K562 (cell line): Measurements from ENCODE around the gene MKLN1. TPM values are rescaled to one million over a fixed set of nuclear protein-coding genes. Genes with fewer than 3 reads are reported as not detected.
A peak's percentile ranks its signal among the peaks of the same experiment; 100 is the strongest.

Experiments
- ATAC-seq: fragments of 200-7000 bp; cut with Tn5 transposase; 3 replicates; pipeline ENCODE4 v1.9.1; 2020; ENCODE audit warnings: moderate library complexity
- BruUV-seq: library from RNA; stranded (reverse); fragments of 400-500 nt; replicated peaks from 2 replicates; lab custom pipeline; 2021; lab: Mats Ljungman, UMichigan
- CTCF ChIA-PET: fragments of 300-600 bp; formaldehyde crosslinking; extraction: SDS; loops from one replicate; lab custom pipeline; 2021; ENCODE audit warnings: low intra/inter-chr PET ratio; lab: Yijun Ruan, JAX
- POLR2A ChIA-PET: fragments of 300-600, 350-650 bp; sonication (Branson Sonifier 250); formaldehyde crosslinking; extraction: SDS; loops from one replicate; lab custom pipeline; 2021; ENCODE audit warnings: antibody characterized with exemption, inconsistent platforms; lab: Yijun Ruan, JAX
- DNase-seq, 4 experiments: peaks; one replicate each; pipeline versions ENCODE4 v3.0.0 to v3.0.0-alpha.2; 2011 to 2018; ENCODE audit warnings: low spot score in 3 of 4, mixed read lengths in 3 of 4; ENCODE audit errors: extremely low read depth in 1 of 4
- FAIRE-seq: peaks from 2 replicates; lab custom pipeline; 2011; peaks lifted over from hg19 to GRCh38; lab: Jason Lieb, UNC
- H2AFZ ChIP-seq: 2 replicates; pipeline ENCODE4 v1.6.0; 2011; ENCODE audit warnings: low read depth, low read length, control low read depth, inconsistent platforms
- H3K27ac ChIP-seq: fragments of 200-600 bp; 3 replicates; pipeline ENCODE4 v1.8.0; 2011; ENCODE audit warnings: low read depth, mild to moderate bottlenecking, control low read depth, inconsistent platforms, low read length, moderate library complexity, mixed read lengths; ENCODE audit errors: extremely low read depth
- H3K27me3 ChIP-seq, 2 experiments: fragments of 300-600 bp in 1 of 2; 2 replicates in 1 of 2; 3 replicates in 1 of 2; pipeline versions ENCODE4 v1.6.0 to v1.8.0; 2011; ENCODE audit warnings: inconsistent platforms in 2 of 2, low read length in 2 of 2, mild to moderate bottlenecking in 1 of 2, mixed read lengths in 1 of 2, moderate library complexity in 1 of 2; ENCODE audit not compliant: control insufficient read depth in 2 of 2, insufficient read depth in 2 of 2
- H3K36me3 ChIP-seq: fragments of 300-600 bp; 3 replicates; pipeline ENCODE4 v1.8.0; 2011; ENCODE audit warnings: mild to moderate bottlenecking, low read length, inconsistent platforms; ENCODE audit not compliant: control insufficient read depth, insufficient read depth
- H3K4me1 ChIP-seq, 2 experiments: fragments of 200-600 bp in 1 of 2; replicated peaks in 1 of 2; 2 replicates in 1 of 2; 3 replicates in 1 of 2; pipeline versions ENCODE4 v1.5.1 to v1.8.0; 2011; ENCODE audit warnings: inconsistent platforms in 2 of 2, low read length in 2 of 2, mild to moderate bottlenecking in 1 of 2, mixed read lengths in 1 of 2, moderate library complexity in 1 of 2; ENCODE audit not compliant: control insufficient read depth in 2 of 2, insufficient read depth in 2 of 2
- H3K4me2 ChIP-seq: 2 replicates; pipeline ENCODE4 v1.6.1; 2011; ENCODE audit warnings: low read length, control low read depth, inconsistent platforms, mixed read lengths; ENCODE audit not compliant: insufficient read depth
- H3K4me3 ChIP-seq: fragments of 200-600 bp; sonication (generic), shearing (Covaris generic); 2 replicates; pipeline ENCODE4 v1.5.1; 2016; ENCODE audit warnings: control low read depth, inconsistent platforms
- H3K79me2 ChIP-seq: fragments of 200-600 bp; 3 replicates; pipeline ENCODE4 v1.8.0; 2011; ENCODE audit warnings: low read length, inconsistent platforms; ENCODE audit not compliant: control insufficient read depth, insufficient read depth
- H3K9ac ChIP-seq, 2 experiments: 2 replicates each; pipeline versions ENCODE4 v1.6.0 to v1.6.1; 2011; ENCODE audit warnings: low read depth in 2 of 2, low read length in 2 of 2, control low read depth in 1 of 2, inconsistent platforms in 1 of 2, mild to moderate bottlenecking in 1 of 2, mixed read lengths in 1 of 2; ENCODE audit not compliant: insufficient read depth in 1 of 2
- H3K9me1 ChIP-seq: one replicate; pipeline ENCODE4 v1.6.0; 2011; ENCODE audit warnings: inconsistent platforms, mild to moderate bottlenecking, low read length, moderate library complexity; ENCODE audit not compliant: control insufficient read depth, insufficient read depth
- H3K9me3 ChIP-seq: replicated peaks from 2 replicates; pipeline ENCODE4 v1.5.1; 2011; ENCODE audit warnings: low read depth, low read length, inconsistent platforms; ENCODE audit not compliant: control insufficient read depth, insufficient read depth
- H4K20me1 ChIP-seq: replicated peaks from 2 replicates; pipeline ENCODE4 v1.6.1; 2011; ENCODE audit warnings: low read length, inconsistent platforms, mixed read lengths; ENCODE audit not compliant: control insufficient read depth, insufficient read depth
- JUNB ChIP-seq: fragments of 450-650 bp; formaldehyde crosslinking; conservative IDR thresholded peaks from 2 replicates; pipeline ENCODE4 v1.4.0; 2020; ENCODE audit warnings: mild to moderate bottlenecking
- MYNN ChIP-seq, 2 experiments: sonication (generic); formaldehyde crosslinking in 1 of 2; IDR thresholded peaks; 2 replicates each; pipeline versions ENCODE4 v1.5.0 to v1.6.1; 2016 to 2020; ENCODE audit warnings: antibody characterized with exemption in 1 of 2, missing genetic modification reagents in 1 of 2
- SMARCA5 ChIP-seq: fragments of 450-650 bp; IDR thresholded peaks from 2 replicates; pipeline ENCODE4 v1.6.1; 2016
- WGBS: fragments of 100-300 bp; shearing (Covaris generic); methylation state at CpG from one replicate; pipeline ENCODE4 v1.1.6; 2016; ENCODE audit warnings: low coverage, mixed read lengths; ENCODE audit not compliant: insufficient coverage; ENCODE audit errors: missing lambda C conversion rate; 5-methylcytosine and 5-hydroxymethylcytosine counted together
- in situ Hi-C: fragments of 300-500 bp; cut with MboI; formaldehyde crosslinking; loops from 4 replicates; pipeline ENCODE4 v1.15.0; 2018; ENCODE audit warnings: inconsistent platforms, mixed read lengths
- intact Hi-C: fragments of 100-400 bp; cut with micrococcal nuclease; formaldehyde crosslinking; loops from 2 replicates; pipeline ENCODE4 v1.14.2; 2022
- polyA plus RNA-seq, 8 experiments: library from polyadenylated mRNA; depleted of rRNA in 4 of 8; stranded (reverse) in 5 of 8; unstranded in 3 of 8; fragments of >200 nt; fragmentation: Nextera tagmentation in 2 of 8; fragmentation: Illumina TruSeq in 1 of 8; extraction: Ambion mirVana in 2 of 8; extraction: Trizol in 1 of 8; gene quantifications; 2 replicates each; pipeline versions ENCODE4 v1.2.1 to v1.2.3, GENCODE V29; 2011 to 2014; ENCODE audit warnings: inconsistent platforms in 1 of 8, missing spikeins in 1 of 8
- total RNA-seq, 7 experiments: library from RNA; depleted of rRNA in 6 of 7; stranded (reverse); fragments of >200 nt in 6 of 7; fragmentation: Illumina TruSeq in 2 of 7; extraction: Trizol in 2 of 7; gene quantifications; 2 replicates each; pipeline versions ENCODE4 v1.2.1 to v1.2.3, GENCODE V29; 2011 to 2021; ENCODE audit warnings: low replicate concordance in 1 of 7
- TF ChIP-seq, protein P1 (sequence below): fragments of 450-650 bp; formaldehyde crosslinking; IDR thresholded peaks from 2 replicates; pipeline ENCODE4 v1.4.0; 2020; ENCODE audit warnings: mild to moderate bottlenecking, mixed read lengths

MKLN1 gene
- total and polyA plus RNA-seq, 9 of the 15 experiments (the other 6 are each of a cell fraction or from before 2014, with no cell fraction given): 18.6 to 80.4 (median 56.0) TPM

DNA sequence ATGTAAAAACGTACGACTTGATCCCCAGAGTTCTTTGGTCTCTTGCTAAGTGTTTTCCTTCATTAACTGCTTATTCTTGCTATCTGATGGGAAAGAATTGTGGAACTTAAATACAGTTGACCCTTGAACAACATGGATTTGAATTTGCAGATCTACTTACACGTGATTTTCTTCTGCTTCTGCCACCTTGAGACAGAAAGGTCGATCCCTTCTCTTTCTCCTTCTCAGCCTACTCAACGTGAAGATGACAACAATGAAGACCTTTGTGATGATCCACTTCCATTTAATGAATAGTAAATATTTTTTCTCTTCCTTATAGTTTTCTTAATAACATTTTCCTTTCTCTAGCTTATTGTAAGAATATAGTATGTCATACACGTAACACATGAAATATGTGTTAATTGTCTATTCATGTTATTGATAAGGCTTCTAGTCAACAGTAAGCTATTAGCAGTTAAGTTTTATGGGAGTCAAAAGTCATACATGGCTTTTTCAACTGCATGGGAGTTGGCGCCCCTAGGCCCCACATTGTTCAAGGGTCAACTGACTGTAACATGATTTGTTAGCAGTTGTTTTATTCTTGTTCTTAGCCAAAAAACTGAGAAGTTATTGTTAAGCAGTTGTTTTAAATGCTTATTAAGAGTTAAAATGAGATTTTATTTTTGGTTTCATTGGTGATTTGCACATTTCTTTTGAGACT, 11.2 kb downstream of the MKLN1 start:
- Histone ChIP-seq H2AFZ (no peak overlapping the region), H3K9me3 (peaks cover 20% of the 10 kb centered on the region), H3K4me2 (no peak overlapping the region), H3K4me3 (no peak overlapping the region), H3K9ac (no peak overlapping the region), H3K36me3 (peaks cover 11% of the 10 kb centered on the region), H3K27ac (no peak overlapping the region), H3K27me3 (no peaks in the 10 kb centered on the region), H3K4me1 (peaks cover 0 to 2% of the 10 kb centered on the region in 2 experiments; a peak in 2 of 5 replicates), H3K79me2 (peaks cover 99% of the 10 kb centered on the region), H3K9me1 (no peaks in the 10 kb centered on the region), H4K20me1 (no peaks in the 10 kb centered on the region)
- in situ Hi-C loops: no loop called here
- intact Hi-C loops: no loop called here
- ChIA-PET CTCF (no interaction called here), POLR2A (interaction anchor here (0.7 to 1.1 kb wide), 3 partner anchors 9 to 1956 kb away, joined by 3 to 4 read pairs (median 3); partner anchors contain the start of gene MKLN1)
- no TSS peak for BruUV-seq
- TF ChIP-seq, protein P1, sequence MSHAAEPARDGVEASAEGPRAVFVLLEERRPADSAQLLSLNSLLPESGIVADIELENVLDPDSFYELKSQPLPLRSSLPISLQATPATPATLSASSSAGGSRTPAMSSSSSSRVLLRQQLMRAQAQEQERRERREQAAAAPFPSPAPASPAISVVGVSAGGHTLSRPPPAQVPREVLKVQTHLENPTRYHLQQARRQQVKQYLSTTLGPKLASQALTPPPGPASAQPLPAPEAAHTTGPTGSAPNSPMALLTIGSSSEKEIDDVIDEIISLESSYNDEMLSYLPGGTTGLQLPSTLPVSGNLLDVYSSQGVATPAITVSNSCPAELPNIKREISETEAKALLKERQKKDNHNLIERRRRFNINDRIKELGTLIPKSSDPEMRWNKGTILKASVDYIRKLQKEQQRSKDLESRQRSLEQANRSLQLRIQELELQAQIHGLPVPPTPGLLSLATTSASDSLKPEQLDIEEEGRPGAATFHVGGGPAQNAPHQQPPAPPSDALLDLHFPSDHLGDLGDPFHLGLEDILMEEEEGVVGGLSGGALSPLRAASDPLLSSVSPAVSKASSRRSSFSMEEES (CRISPR knock-in tag): no peak
- FAIRE-seq: no peak
- ATAC-seq: no peak
- WGBS: 79% methylated on average over 7 of the region's 7 CpGs
- DNase-seq: no peak

GRCh38 chr7:131341690-131342089, 14.0 kb downstream of the MKLN1 start:
- H3K27ac ChIP-seq: no peak overlapping the region
- H3K9ac ChIP-seq: no peak overlapping the region
- no TSS peak for BruUV-seq
- H4K20me1 ChIP-seq: no peaks in the 10 kb centered on the region
- TF ChIP-seq SMARCA5 (no peak), MYNN (IDR thresholded peaks at IDR 0.05) (no peak), MYNN (CRISPR knock-in tag; IDR thresholded peaks at IDR 0.05) (no peak), JUNB (no peak)
- CTCF ChIA-PET: no interaction called here
- intact Hi-C loops: no loop called here
- 61% methylated on average over 1 of the region's 1 CpG for whole genome bisulfite sequencing
- in situ Hi-C loops: no loop called here
- peaks cover 15% of the 10 kb centered on the region for H3K9me3 ChIP-seq
- H3K4me3 ChIP-seq: no peak overlapping the region
- H3K9me1 ChIP-seq: no peaks in the 10 kb centered on the region
- no peak overlapping the region for H2AFZ ChIP-seq
- ATAC-seq (peak; percentile 64), DNase-seq (no peak), FAIRE-seq (no peak)
- no peaks in the 10 kb centered on the region for H3K4me1 ChIP-seq
- H3K79me2 ChIP-seq: peaks cover 94% of the 10 kb centered on the region
- no peaks in the 10 kb centered on the region for H3K27me3 ChIP-seq
- H3K4me2 ChIP-seq: no peak overlapping the region
- peaks cover 11% of the 10 kb centered on the region for H3K36me3 ChIP-seq
- POLR2A ChIA-PET: no interaction called here
